C4-2B (cell line): ENCODE data around the gene SARS1.

ENCODE experiments used
- CTCF ChIP-seq: fragments of 450-650 bp; conservative IDR thresholded peaks from 2 replicates; pipeline ENCODE4 v1.5.1; 2017; ENCODE audit warnings: mild to moderate bottlenecking
- ZFX ChIP-seq: fragments of 450-650 bp; IDR thresholded peaks from 2 replicates; pipeline ENCODE4 v1.6.1; 2017

GRCh38 chr1:109246141-109246551 lies 32.4 kb downstream of the SARS1 start:
- TF ChIP-seq CTCF (no peak), ZFX (no peak)
